Epithelial cell of prostate (primary cell): ENCODE results near the gene TTC7B.

ENCODE experiments used
- DNase-seq: peaks from one replicate; pipeline ENCODE4 v3.0.0-alpha.2; 2011; ENCODE audit warnings: low read depth, low spot score
- H3K27ac ChIP-seq: fragments of 450-650 bp; 2 replicates; pipeline ENCODE4 v1.5.1; 2017; ENCODE audit warnings: mild to moderate bottlenecking

The TTC7B gene

DNA sequence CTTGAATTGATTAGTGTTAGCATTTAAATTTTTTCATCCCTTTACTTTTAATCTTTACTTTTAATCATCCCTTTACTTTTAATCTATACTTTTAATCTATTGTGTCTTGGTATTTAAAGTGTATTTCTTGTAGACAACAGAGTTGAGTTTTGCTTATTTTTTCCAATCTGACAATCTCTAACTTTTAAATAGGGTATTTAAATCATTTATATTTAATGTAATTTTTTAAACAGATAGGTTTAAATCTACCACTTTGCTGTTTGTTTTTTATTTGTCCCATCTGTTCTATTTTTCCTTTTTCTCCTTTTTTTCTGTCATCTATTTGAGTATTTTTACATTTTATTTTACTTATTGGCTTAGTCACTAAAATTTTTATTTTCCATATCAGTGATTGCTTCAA, 68.3 kb downstream of the TTC7B start:
- no peak overlapping the region for H3K27ac ChIP-seq
- DNase-seq: no peak

DNA sequence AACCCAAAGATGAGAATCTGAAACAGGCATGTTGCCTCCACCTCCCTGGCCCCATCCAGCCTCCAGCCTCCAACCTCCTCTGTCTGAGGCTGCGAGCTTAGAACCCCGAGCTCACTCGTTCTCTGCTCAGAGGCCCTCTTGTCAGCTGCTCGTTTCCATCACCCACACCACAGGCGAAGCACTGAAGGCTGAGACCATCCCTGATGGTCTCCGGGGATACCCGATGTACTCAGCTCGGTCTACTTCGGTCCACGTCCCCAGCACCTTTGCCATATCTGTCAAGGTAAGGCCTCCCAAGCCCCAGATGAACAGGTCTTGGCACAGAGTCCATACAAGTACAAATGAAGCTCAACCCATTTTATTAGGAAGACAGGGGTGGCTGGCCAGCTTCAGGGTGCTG, 72.4 kb downstream of the TTC7B start:
- H3K27ac ChIP-seq: no peak overlapping the region
- no peak for DNase-seq

DNA sequence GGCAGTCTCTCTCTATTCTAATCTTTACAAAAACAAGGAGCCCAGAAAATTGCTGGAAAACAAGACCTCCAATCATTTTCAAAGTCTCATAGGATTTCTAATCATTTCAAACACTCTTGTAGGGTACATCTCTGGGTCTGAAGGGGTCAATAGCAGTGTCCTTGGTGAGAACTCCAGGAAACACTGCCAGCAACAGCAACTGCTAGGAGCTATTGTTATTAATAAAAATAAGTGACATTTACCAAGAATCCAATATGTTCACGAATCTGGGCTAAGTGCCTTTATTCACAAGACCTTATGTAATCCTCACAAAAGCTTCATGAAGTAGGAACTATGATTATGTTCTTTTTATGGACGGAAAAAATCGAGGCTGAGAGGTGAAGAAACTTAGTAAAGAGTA, 72.8 kb downstream of the TTC7B start:
- H3K27ac ChIP-seq: no peak overlapping the region
- no peak for DNase-seq

DNA sequence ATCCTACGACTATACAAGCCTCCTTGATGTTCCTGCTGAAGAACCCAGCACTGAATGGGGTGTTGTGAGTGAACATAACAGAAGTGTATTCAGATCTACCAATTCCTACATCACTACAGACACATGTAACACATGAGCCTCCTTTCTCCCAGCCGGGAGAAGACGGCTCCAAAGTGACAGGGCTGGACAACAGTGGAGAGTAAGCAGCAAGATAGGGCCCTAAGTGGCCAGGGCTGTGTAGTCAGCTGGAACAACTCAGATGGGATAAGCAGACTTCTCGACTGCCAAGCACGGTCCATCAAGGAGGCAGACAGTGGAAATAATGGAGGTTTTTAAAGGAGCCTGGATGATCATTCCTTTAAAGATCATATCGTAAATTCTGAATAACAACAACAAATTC, 73.5 kb downstream of the TTC7B start:
- H3K27ac ChIP-seq: no peak overlapping the region
- no peak for DNase-seq

- DNase-seq: no peak
- no peak overlapping the region for H3K27ac ChIP-seq
Observed at GRCh38 chr14:90742252-90742651, 74.0 kb downstream of the TTC7B start.

DNA sequence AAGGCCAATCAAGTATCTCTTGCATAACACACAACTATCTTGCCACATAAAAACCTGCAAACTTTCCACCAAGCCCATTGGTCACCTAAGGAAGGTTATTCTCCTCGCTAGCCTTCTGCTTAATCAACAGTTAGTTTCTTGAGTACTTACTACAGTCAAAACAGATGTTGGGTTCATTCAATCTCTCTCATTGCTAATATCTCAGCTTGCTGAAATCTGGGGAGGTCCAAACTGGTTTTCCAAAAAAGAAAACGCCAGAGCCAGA, 74.6 kb downstream of the TTC7B start:
- H3K27ac ChIP-seq: no peak overlapping the region
- DNase-seq: no peak

DNA sequence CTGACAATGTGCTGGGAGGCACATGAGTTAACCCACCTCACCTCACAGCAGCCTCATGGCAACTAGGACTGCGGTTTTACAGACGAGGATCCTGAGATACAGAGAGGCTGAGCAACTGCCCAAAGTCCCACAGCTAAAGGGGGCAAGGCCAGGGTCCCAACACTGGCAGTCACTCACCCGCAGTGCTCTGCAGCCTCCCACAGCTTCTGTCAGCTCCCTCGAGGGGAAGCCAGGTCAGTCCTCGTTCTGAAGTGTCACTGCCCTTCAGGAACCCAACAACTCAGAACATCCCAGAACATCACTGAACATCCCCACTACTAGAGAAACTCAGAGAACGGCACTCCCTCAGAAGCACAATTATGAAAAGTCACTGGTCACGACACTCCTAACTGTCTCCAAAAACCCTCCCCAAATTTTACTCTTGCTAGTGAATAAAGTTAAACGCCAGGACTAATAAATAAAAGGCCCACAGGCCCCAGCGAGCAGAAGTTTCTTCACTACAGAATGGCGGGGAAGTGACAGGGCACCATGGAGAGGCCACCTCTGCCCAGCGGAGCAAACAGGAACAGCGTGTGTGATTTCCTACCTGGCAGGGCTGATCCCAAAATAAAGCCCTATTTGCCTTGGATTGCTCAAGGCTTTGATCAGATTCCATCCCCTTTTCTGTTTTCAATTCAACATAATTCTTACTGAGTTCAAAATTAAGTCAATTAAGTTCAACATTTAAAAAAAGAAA, 75.1 kb downstream of the TTC7B start:
- DNase-seq: no peak
- H3K27ac ChIP-seq: no peak overlapping the region

DNA sequence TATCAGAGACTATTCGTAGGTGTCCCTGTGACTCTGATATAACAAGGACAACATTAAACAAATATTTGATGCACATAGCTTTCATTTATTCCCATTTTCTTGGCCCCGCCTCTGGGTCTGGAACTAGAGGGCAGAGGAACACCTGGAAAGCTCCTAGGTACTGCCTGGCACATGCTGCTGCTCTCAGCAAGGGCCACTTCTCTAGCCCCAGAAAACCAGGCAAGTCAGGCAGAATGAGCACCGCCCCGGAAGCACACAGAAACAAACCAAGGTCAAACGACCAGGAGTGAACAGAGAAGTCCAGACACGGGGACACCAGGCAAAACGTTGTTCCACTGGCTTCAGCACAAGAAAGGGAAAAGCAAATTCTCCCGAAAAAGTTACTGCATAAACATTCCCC, 76.1 kb downstream of the TTC7B start:
- DNase-seq: no peak
- no peak overlapping the region for H3K27ac ChIP-seq

DNA sequence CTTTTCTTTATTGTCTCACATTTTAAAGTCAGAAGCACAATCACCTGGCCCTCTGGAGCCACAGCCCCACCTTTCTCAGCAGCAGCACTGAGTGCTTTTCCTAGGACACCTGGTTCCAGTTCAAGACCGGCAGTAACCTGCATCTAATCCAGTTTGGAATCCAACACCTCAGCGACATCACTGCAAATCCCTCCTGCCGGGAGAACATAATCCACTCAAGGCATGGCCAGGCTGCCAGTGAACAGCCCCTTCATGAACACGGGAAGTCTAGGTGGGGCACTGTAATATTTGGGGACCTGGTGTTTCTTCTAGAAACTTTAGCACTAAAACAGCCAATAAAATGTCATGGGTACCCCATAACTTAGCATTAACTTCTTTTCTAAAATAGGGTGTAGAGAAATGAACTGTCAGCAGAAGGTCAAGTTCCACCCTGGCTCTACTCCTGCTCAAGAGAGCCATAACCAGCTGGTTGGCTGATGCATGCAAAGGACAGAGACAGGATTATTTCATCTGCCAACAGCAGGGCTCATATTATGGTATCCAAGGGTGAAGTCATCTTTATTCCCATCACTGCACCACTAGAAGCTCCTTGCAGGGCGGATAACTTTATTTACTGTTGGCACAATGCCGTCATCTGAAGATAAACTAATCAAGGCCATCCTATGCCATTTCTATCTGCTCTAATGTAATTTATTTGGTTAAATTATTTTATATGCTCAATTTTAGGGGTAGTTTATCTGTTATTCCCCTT, 76.7 kb downstream of the TTC7B start:
- no peak for DNase-seq
- H3K27ac ChIP-seq: no peak overlapping the region

GRCh38 chr14:90733139-90733808, 83.0 kb downstream of the TTC7B start:
- no peak overlapping the region for H3K27ac ChIP-seq
- no peak for DNase-seq

- H3K27ac ChIP-seq: no peak overlapping the region
- no peak for DNase-seq
Observed at GRCh38 chr14:90732718-90733117, 83.5 kb downstream of the TTC7B start.

GRCh38 chr14:90732139-90732538, 84.1 kb downstream of the TTC7B start:
- DNase-seq: no peak

GRCh38 chr14:90731487-90731886, 84.7 kb downstream of the TTC7B start:
- H3K27ac ChIP-seq: no peak overlapping the region
- no peak for DNase-seq

More at GRCh38 chr14:90732139-90732538, 84.1 kb downstream of the TTC7B start:
- no peak overlapping the region for H3K27ac ChIP-seq

DNA sequence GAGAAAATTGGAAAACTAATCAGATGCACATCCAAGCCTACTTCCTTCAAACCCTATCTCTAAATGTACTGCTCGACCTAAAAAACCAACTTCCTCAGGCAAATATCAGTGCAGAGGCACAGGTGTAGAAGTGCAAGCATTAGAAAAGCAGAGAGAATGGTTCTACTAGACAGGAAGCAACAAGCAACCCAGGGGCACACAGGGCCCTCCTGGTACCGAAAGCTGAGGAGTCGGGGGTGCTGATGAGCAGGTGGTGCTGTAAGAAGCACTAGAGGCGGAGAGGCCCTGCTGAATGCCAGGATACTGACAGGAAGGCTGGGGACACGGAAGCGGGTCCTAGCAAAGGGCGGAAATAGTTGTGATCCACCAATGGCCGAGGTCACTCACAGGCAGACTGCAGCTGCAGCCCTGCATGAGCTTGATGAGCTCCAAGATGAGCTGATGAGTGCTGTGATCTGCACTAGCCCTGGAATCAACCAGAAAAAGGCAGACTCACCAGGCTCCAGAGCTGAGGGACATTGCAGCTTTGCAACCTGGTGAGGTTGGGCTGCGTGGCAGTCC, 85.9 kb downstream of the TTC7B start:
- H3K27ac ChIP-seq: no peak overlapping the region
- DNase-seq: no peak

DNA sequence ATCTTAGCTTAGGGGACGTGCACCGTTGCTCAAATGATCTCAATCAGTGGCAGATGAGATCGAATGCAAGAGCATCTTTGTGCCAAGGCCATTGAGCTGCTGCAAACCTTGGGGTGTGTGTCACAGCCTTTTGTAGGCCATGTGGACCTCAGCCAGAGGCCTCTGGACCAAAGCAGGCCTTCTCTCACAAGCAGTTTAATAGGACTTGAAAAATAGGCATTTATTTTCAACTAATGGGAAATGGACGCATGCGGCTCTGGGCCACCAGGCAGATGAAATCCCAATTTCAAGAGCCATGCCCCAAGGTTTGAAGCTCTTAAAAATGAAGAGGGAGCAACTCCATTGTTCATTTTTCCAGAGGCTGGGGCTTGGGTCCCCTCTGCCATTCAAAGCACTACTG, 87.3 kb downstream of the TTC7B start:
- H3K27ac ChIP-seq: no peak overlapping the region
- no peak for DNase-seq

- H3K27ac ChIP-seq: no peak overlapping the region
- no peak for DNase-seq
Observed at GRCh38 chr14:90727082-90727481, 89.1 kb downstream of the TTC7B start.

- H3K27ac ChIP-seq: no peak overlapping the region
- DNase-seq: peak; percentile 33
Observed at GRCh38 chr14:90726656-90727055, 89.6 kb downstream of the TTC7B start.

GRCh38 chr14:90724866-90725265, 91.4 kb downstream of the TTC7B start:
- no peak overlapping the region for H3K27ac ChIP-seq
- no peak for DNase-seq

GRCh38 chr14:90722590-90722989, 93.6 kb downstream of the TTC7B start:
- H3K27ac ChIP-seq: no peak overlapping the region
- no peak for DNase-seq

DNA sequence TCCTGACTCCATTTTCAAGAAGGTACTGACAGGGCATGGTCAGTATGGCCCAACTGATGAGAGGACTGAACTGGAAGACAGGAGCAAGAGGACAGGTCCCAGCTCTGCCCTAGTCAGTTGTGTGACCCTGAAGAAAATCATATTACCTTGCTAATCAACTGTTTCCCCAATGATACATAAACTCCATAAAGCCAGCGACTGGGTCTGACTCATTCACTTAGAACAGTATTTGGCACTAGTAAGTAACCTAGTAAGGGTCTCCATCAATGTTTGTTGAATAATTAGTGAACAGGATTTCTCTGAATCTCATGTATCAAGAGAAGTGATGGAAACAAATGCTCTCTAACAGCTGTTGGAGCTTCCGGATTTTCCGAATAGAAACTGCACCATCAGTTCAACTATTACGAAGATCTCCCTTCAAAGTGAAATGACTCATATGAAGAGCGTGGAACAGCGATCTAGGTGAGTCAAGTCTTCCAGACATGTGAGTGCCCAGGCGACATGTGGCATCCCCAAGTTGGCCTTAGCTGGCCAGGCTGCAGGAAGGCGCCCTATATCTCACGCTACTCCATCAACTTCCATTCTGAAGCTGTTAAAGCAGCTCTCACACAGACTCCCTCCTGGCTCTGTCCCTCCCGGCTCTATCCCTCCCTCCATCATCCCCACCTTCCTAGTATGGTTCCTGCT, 94.5 kb downstream of the TTC7B start:
- no peak for DNase-seq
- H3K27ac ChIP-seq: no peak overlapping the region

DNA sequence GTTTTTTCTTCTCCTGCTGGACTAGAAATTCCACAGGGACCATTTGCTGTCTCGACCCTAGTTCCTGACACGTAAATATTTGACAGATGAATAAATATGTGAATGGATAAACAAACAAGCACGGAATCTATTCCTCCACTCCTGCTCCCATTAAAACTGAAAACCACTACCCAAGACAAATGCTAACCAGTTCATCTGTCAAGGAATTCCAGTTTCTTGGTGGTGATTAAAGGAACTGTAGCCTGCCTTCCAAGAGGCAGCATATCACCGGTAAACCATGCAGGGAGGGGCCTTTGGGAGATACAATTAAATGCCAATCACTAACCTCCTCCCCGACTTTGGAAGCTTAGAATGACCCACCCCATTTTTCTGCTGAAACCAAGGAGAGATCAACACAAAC, 95.4 kb downstream of the TTC7B start:
- DNase-seq: no peak
- H3K27ac ChIP-seq: no peak overlapping the region
